GM18868 (cell line): ENCODE measurements around the gene DHRS7B.
"Not testable (repeated sequence)": the region's sequence is repeated elsewhere in the genome, so short reads cannot be mapped to it uniquely, and the experiment has no call there.

Experiments
- ATAC-seq: cut with Tn5 transposase; IDR thresholded peaks from one replicate; pipeline ENCODE4 v1.9.1; 2021; ENCODE audit warnings: mild to moderate bottlenecking, moderate library complexity; ENCODE audit not compliant: unreplicated experiment

Gene DHRS7B

DNA sequence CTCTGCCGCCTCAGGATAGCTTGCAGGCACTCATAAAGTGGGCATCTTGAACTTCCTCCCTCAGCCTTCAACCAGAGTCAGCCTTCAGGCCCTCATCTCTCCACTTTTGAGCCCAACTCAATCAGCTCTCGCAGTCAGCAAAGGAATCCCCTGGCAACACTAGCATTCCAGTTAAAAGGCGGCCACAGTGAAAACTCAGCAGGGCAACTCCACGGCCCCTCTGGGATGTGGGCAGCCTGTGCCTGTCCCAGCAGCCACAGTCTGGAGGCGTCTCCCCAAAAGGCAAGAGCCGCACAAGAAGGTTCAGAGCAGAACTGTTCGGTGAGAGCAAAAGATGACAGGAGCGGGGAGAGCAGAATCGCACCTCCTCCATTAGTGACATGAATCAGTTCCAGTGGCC lies 78.2 kb downstream of the DHRS7B start:
- no peak for ATAC-seq

GRCh38 chr17:21208352-21208751 lies 81.6 kb downstream of the DHRS7B start:
- ATAC-seq = no peak

DNA sequence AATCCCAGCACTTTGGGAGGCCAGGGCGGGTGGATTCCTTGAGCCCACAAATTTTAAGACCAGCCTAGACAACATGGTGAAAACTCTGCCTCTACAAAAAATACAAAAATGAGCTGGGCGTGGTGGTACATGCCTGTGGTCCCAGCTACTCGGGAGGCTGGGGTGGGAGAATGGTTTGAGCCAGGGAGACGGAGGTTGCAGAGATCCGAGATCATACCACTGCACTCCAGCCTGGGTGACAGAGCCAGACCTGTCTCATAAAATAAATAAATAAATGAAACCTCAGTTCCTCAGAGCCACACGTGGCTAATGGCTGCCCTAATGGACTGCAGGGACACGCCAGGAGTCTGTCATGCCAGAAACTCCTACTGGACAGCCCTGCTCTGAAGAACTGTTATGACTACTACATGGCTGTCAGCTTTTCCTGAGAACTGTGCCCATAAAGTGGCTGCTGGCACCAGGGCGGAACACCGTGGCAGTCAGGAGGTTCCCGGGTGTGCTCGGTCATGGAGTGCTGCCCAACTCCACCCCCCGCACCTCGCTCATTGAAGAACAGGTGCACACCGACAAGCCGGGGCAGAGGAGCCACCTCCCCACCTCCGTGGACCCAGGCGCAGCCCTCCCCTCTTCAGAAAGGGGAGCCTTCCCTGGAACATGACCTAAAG lies 82.9 kb downstream of the DHRS7B start:
- no peak for ATAC-seq

DNA sequence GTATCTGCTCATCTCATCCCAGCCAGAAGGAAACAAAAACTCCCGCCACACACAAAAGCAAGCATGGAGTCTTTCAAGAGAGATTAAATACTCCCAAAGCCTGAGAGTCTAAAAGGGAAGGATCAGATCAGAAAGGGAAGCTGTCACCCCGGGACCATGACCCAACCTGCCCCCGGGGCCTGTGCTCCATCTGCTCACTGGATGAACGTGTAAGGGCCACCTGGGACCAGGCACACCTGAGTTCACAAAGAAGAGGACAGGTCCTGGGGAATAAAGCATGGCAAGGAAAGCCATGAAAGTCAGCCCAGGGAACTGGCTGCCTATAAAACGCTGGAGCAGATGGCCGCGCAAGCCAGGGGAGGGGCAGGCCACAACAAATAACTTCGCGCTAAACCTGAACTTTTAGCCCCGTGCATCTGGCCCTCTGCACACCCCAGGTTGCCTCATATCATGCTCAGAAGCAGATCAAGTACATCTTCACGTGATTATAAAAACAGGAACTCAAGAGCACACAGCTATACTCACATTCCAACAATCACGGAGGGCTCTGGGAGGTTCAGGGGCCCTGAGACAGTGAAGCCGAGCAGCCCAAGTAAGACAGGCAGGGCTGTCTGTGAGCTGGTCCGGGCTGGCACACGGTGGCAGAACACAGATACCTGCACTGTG lies 83.8 kb downstream of the DHRS7B start:
- no peak for ATAC-seq

DNA sequence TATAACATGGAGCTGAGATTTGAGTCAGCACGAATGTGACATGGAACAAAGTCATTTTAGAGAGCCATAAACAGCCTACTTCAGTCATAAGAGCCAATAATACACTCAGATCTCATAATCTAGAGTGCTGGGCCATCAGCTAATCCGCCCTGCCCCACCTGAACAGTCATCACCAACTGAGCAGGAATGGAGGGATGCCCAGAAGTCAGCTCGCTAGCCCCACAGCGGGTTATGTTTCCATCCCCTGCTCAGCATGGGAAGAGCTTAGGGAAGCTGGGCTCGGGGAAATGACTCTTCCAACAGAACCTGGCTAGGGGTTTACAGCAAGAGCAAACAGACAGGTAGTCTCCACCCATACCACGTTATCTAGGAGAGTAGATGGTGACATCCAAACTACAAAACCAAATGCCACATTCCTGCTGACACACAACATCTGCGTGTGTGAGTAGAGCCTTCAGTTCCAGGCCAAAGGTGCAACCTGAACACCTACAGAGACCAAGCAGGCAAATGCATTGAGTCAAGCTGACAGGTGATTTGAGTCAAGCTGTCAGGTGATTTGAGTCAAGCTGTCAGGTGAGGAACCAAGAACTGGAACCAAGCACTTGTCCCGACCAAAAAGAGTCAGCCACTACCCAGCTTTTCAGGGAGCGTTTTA lies 85.2 kb downstream of the DHRS7B start:
- no peak for ATAC-seq

DNA sequence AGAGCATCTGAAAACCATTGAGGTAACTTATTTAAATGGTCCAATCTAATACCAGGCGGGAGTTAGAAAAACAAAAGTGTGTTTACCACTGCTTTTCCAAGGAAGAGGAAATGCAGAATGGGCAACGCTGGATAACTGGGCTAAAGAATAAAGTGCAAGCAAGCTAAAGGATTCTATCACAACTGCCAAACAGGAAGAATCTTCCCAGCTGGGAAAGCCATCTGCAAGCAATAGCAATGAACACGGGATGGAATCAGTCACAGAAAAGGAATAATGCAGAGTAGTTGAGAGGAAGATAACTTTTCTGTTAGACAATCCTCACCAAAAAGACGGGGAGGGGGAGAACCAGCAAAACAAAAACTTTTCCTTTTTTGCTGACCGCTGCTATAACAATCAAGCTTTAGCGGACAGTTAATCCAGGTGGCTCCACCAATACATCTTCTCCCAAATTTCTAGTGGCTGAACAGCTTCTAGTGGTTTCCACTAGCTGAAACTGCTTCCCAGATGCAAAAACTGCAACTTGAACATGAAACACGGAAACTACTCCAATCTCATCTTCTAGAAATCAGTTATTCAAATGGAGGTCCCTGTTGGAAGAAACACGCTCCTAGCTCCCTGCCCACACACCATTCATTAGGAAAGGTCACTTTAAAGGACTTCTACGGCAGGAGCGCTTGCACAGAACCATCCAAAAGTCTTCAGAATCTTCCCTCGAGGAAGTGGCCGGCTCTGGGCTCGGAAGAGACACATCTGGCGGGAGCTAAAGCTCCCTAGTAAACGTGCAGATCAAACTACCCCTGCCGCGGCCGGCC lies 86.3 kb downstream of the DHRS7B start:
- no peak for ATAC-seq

DNA sequence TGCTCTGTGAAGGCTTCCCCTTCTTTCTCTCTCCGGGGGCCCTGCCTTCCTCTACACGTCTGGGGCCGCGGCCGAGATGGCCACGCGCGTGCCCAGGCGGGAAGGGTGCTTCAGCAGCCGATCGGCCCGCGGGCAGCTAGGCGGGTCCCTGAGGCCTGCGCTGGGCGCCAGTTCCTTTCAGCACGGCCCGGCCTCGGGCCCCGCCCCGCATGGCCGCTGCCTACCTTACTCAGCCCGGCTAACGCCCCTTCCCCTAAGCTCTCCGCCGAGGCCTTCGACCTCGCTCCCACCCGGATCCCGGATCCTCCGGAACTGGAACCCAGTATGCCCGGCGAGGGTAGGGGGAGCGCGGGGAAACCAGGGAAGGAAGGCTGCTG lies 86.9 kb downstream of the DHRS7B start:
- ATAC-seq = peak; percentile 11

DNA sequence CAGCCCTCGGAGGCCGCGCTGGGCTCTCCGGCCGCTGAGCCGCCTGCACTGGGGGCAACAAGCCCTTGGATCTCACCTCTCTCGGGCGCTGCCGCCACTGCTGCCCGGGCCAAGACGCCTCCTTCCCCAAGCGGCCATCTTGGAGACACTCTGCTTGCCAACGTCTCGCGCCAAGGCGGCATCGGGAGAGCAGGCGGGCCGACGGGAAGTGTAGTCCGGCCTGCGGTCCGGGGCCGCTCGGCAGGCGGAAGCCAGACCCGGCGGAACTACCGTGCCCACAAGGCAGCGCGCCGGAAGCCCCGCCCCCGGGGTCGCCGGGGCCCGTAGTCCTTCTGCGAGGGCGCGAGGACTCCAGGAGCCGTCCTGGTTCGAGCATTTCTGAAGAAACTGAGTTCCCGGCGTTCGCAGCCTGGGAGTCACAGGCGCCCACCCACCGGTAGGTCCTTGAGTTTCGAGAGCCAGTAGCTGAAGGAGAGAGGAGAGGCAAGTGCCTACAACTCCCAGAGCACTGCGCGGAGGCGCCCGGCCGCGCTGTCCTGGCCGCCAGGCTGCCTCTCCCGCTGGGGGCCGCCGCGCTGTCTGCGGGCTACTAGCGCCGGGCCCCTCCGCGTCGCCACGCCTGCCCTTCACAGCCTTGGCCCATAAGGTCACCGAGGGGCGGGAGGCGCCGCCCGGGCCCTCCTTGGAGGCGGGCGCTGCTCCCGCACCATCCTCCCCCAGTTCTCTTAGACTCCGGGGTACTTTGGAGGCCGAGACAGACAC lies 87.4 kb downstream of the DHRS7B start, which contains the start of gene TMEM11:
Gene TMEM11, minus strand, starts transcription at position 147 of the 762 bp plus-strand sequence. Its CDS starts 9 bp downstream, at position 138.
- ATAC-seq = peak; percentile 86

DNA sequence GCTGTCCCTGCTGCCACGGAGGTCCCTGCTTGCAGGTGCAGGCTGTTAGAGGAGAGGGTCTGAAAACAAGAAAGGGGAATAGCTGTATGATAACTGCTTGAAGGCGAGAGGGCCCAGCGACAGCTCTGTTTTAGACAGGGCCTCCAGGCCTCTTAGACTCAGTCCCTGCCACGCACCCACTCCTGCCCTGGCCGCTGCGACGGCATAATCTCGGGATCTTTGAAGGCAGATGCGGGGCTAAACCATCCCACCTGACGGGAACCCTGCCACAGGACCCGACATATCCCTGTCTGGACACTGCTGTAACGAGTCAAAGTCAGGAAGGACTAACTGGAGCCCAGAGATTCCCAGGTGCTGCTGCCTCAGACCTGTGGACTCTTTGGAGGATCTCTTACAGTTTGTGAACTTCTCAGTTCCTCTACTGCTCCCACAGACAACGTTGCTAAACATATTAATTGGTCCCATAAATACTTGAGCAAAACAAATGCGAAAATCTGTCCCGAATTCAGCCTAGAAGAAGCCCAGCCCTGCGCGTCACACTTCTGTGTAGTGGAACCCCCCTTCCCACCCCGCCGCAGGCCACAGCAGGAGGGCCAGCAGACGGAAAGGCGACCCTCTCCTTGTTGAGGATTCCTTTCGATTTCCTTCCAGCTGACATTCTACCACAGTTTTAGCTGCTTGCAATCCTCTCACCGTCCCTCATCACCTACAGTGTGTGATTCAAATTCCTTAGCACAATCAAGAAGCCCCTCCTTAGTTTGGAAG lies 88.2 kb downstream of the DHRS7B start:
- peak; percentile 5 for ATAC-seq

DNA sequence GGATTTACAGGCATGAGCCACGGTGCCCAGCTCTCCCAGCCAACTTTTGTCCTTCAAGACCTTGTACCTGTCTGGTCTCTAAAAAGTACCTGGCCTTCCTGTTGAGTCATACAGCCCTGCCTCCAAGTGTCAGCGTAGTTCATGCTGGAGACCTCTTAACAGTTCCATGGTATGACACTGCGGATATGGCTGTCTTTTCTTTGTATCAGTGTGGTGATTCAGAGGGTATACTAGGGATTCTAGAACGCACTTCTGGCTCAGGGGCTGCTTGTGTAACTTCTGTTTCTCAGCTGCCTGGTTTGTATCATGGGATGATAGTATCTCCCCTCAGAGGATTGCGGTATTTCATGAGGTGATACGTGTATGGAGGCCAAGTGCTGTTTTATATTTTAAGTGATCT lies 89.2 kb downstream of the DHRS7B start:
- no peak for ATAC-seq

DNA sequence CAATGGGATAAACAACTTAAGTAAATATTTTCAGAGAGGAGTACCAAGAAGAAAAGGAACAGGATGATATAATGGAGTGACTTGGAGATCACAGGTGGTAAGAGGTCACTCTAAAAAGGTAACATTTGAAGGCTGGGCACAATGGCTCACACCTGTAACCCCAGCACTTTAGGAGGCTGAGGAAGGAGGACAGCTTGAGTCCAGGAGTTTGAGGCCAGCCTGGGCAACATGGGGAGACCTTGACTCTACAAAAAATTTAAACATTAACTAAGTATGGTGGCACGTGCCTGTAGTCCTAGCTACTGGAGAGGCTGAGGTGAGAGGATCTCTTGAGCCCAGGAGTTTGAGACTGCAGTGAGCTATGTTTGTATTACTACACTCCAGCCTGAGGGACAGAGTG lies 90.6 kb downstream of the DHRS7B start:
- no peak for ATAC-seq

- no peak for ATAC-seq
Measured at GRCh38 chr17:21218101-21218500, 91.3 kb downstream of the DHRS7B start.

DNA sequence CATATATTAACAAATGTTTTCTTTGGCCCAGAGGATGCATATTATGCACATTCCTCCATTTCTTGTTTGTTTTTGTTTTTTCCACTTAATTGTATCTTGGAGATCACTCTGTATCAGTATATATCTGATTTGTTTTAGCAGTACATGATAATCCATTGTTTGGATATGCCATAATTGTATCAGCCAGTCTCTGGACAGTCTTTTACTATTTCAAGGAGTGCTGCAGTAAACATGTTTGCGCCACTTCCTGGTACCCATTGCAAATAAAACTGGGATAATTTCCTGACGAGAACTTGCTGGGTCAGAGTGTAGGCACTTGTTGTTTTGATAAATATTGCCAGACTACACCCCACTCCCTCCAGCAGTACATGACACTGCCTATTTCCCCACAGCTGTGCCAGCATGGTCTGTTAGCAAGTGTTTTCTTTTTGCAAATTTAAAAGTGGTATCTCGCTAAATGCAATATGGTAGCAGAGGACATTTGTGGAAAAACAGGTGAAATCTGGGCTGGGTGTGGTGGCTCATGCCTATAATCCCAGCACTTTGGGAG lies 92.1 kb downstream of the DHRS7B start:
- no peak for ATAC-seq

- no peak for ATAC-seq
Measured at GRCh38 chr17:21223086-21223485, 96.3 kb downstream of the DHRS7B start.

DNA sequence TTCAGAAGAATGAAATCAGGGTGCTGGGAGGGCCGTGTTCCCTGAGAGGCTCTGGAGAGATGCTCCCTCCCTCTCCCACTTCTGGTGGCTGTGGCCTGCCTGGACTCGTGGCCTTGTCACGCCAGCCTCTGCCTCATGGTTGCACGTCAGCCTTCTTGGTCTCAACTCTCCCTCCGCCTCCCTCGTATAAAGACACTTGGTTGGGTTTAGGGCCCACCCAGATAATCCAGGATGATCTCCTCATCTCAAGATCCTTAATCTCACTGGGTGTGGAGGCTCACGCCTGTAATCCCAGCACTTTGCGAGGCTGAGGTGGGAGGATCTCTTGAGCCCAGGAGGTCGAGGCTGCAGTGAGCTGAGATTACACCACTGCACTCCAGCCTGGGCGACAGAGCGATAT lies 100.5 kb downstream of the DHRS7B start:
- ATAC-seq = not testable (repeated sequence)

- no peak for ATAC-seq
Measured at GRCh38 chr17:21228111-21228510, 101.3 kb downstream of the DHRS7B start.

- ATAC-seq = no peak
Measured at GRCh38 chr17:21228845-21229244, 102.1 kb downstream of the DHRS7B start.

DNA sequence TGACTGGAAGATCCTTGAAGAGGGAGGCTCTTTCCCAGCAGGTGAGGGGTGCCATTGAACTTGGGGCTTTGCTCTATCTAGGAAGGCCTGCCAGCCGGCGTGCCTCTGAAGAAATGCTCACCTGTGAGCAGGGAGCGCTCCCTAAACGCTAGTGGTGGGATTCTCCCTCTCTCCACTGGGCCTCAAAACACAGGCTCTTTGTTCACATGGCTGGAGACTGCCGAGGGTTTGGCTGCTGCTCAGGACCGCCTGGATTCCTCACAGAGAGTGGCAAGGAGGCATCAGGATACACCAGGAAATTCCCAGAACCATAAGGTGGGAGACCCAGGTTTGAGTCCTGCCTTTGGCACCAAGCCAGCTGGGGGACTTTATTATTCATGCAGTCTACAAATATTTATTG lies 104.8 kb downstream of the DHRS7B start:
- no peak for ATAC-seq

DNA sequence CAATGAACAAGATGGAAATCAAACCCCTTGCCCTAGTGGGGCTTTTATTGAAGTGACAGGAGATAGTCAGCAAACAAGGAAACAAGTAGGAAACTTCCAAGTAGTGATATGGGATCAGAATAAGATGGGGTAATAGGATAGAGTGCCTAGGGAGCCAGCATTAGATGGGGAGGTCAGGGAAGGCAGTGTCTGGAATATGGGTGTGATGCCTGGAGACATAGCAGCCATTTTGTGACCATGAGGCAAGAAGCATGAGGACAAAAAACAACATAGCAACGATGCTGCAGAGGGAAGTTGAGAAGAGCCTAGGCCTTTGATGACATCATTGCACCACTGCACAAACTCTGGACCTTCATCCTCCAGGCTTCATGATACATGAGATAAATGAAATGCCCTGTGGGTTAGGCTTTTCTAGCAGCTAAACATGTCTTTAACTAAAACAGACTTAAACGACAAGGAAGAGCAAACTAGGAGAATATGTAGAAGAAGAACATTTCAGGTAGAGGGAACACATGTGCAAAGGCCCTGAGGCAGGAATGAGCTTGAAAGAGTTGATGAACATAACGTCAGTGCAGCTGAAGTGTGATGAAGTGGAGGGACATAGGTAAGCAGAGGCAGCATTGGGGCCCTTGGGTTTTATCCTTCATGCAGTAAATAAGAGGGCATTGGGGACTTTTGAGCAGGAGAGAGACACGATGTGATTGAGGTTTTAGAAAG lies 105.4 kb downstream of the DHRS7B start:
- no peak for ATAC-seq
